Cardiac muscle cell (in vitro differentiated cells and primary cell): ENCODE results near the gene CAMK1G. TPM values are rescaled to one million over a fixed set of nuclear protein-coding genes. Genes with fewer than 3 reads are reported as not detected.

ENCODE experiments used
- DNase-seq, 2 donors: peaks; one replicate each; pipeline versions ENCODE4 v3.0.0 to v3.0.0-alpha.2; 2010 to 2017; ENCODE audit warnings: low read depth in 1 of 2, low spot score in 1 of 2
- H3K27ac ChIP-seq: fragments of 200-600 bp; sonication (generic); 2 replicates; pipeline ENCODE4 v1.5.1; 2016
- H3K27me3 ChIP-seq: fragments of 200-600 bp; sonication (generic); 2 replicates; pipeline ENCODE4 v1.6.0; 2016; ENCODE audit warnings: control low read depth
- H3K36me3 ChIP-seq: fragments of 200-600 bp; sonication (generic); 2 replicates; pipeline ENCODE4 v1.5.1; 2016; ENCODE audit warnings: control low read depth
- H3K4me1 ChIP-seq: fragments of 200-600 bp; sonication (generic); 2 replicates; pipeline ENCODE4 v1.8.1; 2017; ENCODE audit warnings: low read depth, mild to moderate bottlenecking, mixed run types
- H3K4me3 ChIP-seq: fragments of 200-600 bp; sonication (generic); 2 replicates; pipeline ENCODE4 v1.5.1; 2016; ENCODE audit warnings: mild to moderate bottlenecking
- H3K9me3 ChIP-seq: fragments of 200-600 bp; sonication (generic); 2 replicates; pipeline ENCODE4 v1.5.1; 2017; ENCODE audit warnings: low read depth, mild to moderate bottlenecking, control low read depth
- CTCF ChIP-seq: IDR thresholded peaks from 2 replicates; pipeline ENCODE4 v1.5.1; 2012; ENCODE audit warnings: low read depth, mild to moderate bottlenecking, low read length
- polyA plus RNA-seq: library from polyadenylated mRNA; unstranded; fragments of >200 nt; fragmentation: Nextera tagmentation; extraction: Ambion mirVana; gene quantifications from 2 replicates; pipeline ENCODE4 v1.2.1, GENCODE V29; 2016
- total RNA-seq: library from RNA; depleted of rRNA; stranded (reverse); fragments of >200 nt; gene quantifications from 2 replicates; pipeline ENCODE4 v1.2.3, GENCODE V29; 2016

CAMK1G gene
- total RNA-seq (5.4 and 8.5 TPM in 2 replicates), polyA plus RNA-seq (5.0 and 8.7 TPM in 2 replicates)

GRCh38 chr1:209583408-209583807 is at the start of gene CAMK1G:
Gene CAMK1G, plus strand, starts transcription at chr1:209583714. Its CDS starts 11,270 bp downstream, at chr1:209594984.
- Histone ChIP-seq H3K9me3 (no peaks in the 10 kb centered on the region), H3K4me1 (peaks cover 15% of the 10 kb centered on the region), H3K27me3 (peaks cover 3% of the 10 kb centered on the region), H3K36me3 (no peaks in the 10 kb centered on the region), H3K4me3 (peak within 1 kb of the TSS; percentile 38), H3K27ac (peak within 1 kb of the TSS; percentile 50)
- DNase-seq = peak; percentile 64 to 69
- TF ChIP-seq CTCF = no peak

- no peak for DNase-seq
- Histone ChIP-seq H3K27me3 (peaks cover 4% of the 10 kb centered on the region), H3K9me3 (no peaks in the 10 kb centered on the region), H3K4me3 (no peak overlapping the region), H3K36me3 (no peaks in the 10 kb centered on the region), H3K4me1 (no peaks in the 10 kb centered on the region), H3K27ac (no peak overlapping the region)
- TF ChIP-seq CTCF = no peak
Observed at GRCh38 chr1:209534496-209535250, 48.8 kb upstream of the CAMK1G start.

- DNase-seq = no peak
- H3K9me3 ChIP-seq = no peaks in the 10 kb centered on the region
Observed at GRCh38 chr1:209536843-209537242, 46.7 kb upstream of the CAMK1G start.

GRCh38 chr1:209537336-209538114 is 46.0 kb upstream of the CAMK1G start:
- Histone ChIP-seq H3K27ac (no peak overlapping the region), H3K27me3 (no peaks in the 10 kb centered on the region), H3K9me3 (no peaks in the 10 kb centered on the region), H3K36me3 (no peaks in the 10 kb centered on the region), H3K4me1 (no peaks in the 10 kb centered on the region), H3K4me3 (no peak overlapping the region)
- no peak for TF ChIP-seq CTCF
- no peak for DNase-seq

More at GRCh38 chr1:209536843-209537242, 46.7 kb upstream of the CAMK1G start:
- H3K4me1 ChIP-seq = no peaks in the 10 kb centered on the region
- TF ChIP-seq CTCF = no peak
- peaks cover 2% of the 10 kb centered on the region for H3K27me3 ChIP-seq
- no peak overlapping the region for H3K4me3 ChIP-seq
- H3K27ac ChIP-seq = no peak overlapping the region
- H3K36me3 ChIP-seq = no peaks in the 10 kb centered on the region

GRCh38 chr1:209539576-209539975 is 43.9 kb upstream of the CAMK1G start:
- DNase-seq = no peak
- H3K36me3 ChIP-seq = no peaks in the 10 kb centered on the region
- no peak for TF ChIP-seq CTCF
- no peak overlapping the region for H3K27ac ChIP-seq
- no peaks in the 10 kb centered on the region for H3K27me3 ChIP-seq
- H3K9me3 ChIP-seq = no peaks in the 10 kb centered on the region
- H3K4me1 ChIP-seq = no peaks in the 10 kb centered on the region
- H3K4me3 ChIP-seq = no peak overlapping the region
